ENCODE measurements around the gene PCBP3.

The PCBP3 gene

DNA sequence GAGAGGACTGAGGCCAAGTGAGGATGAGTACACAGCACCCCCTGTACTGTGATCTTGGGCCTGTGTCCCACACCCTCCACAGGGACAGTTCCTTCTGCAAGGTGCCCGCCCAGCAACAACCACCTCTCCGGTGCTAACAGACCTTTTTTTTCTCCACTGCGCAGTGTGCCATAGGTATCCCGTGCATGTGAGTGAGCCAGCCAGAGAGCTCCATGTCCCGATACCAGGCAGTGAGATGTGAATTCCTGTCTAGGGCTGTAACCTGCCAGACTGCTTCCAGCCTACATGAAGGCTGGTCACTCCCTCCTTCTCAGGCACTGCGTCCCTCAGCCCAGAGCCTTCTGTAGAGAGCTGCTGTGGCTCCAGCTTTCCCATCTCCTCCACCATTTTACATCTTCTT is 56.9 kb downstream of the PCBP3 start:
- TF ChIP-seq EZH2phosphoT487 (conservative IDR thresholded peaks at IDR 0.05; ENCODE audit: low read length): no peak
- TF ChIP-seq CTCF (IDR thresholded peaks at IDR 0.05; ENCODE audit: insufficient read depth, low read length, poor library complexity, severe bottlenecking): no peak
- H3K27ac ChIP-seq (ENCODE audit: low read depth, low read length): no peak overlapping the region
- no peaks in the 10 kb centered on the region for H3F3A ChIP-seq (ENCODE audit: insufficient read depth)
- H3K79me2 ChIP-seq (ENCODE audit: insufficient read depth, low read length): no peaks in the 10 kb centered on the region
- no peaks in the 10 kb centered on the region for H3K9me2 ChIP-seq (replicated peaks; ENCODE audit: insufficient read depth, low read length)
- no peaks in the 10 kb centered on the region for H4K20me1 ChIP-seq (ENCODE audit: low read depth, low read length)
- H3K9ac ChIP-seq (ENCODE audit: low read length): no peak overlapping the region
- no peak overlapping the region for H3K4me2 ChIP-seq (ENCODE audit: low read depth, low read length, poor library complexity, severe bottlenecking)
- H3K4me3 ChIP-seq (ENCODE audit: insufficient read depth, low read length, poor library complexity, severe bottlenecking): no peak overlapping the region
- H3K36me3 ChIP-seq (ENCODE audit: low read length): no peaks in the 10 kb centered on the region
- H2AFZ ChIP-seq (ENCODE audit: low read depth, low read length, severe bottlenecking): no peak overlapping the region
- no peaks in the 10 kb centered on the region for H3K9me3 ChIP-seq (ENCODE audit: insufficient read depth, low read length)
- H3K27me3 ChIP-seq (ENCODE audit: low read length): no peaks in the 10 kb centered on the region

- Histone ChIP-seq H3K9me2 (replicated peaks; ENCODE audit: insufficient read depth, low read length) (no peaks in the 10 kb centered on the region), H3K9ac (ENCODE audit: low read length) (no peak overlapping the region), H3K27me3 (ENCODE audit: low read length) (no peaks in the 10 kb centered on the region), H3K4me3 (ENCODE audit: insufficient read depth, low read length, poor library complexity, severe bottlenecking) (no peak overlapping the region), H3K27ac (ENCODE audit: low read depth, low read length) (no peak overlapping the region), H3K9me3 (ENCODE audit: insufficient read depth, low read length) (no peaks in the 10 kb centered on the region), H4K20me1 (ENCODE audit: low read depth, low read length) (no peaks in the 10 kb centered on the region), H3K4me2 (ENCODE audit: low read depth, low read length, poor library complexity, severe bottlenecking) (no peak overlapping the region), H3K79me2 (ENCODE audit: insufficient read depth, low read length) (no peaks in the 10 kb centered on the region), H3F3A (ENCODE audit: insufficient read depth) (no peaks in the 10 kb centered on the region), H3K36me3 (ENCODE audit: low read length) (no peaks in the 10 kb centered on the region), H2AFZ (ENCODE audit: low read depth, low read length, severe bottlenecking) (no peak overlapping the region)
- TF ChIP-seq EZH2phosphoT487 (conservative IDR thresholded peaks at IDR 0.05; ENCODE audit: low read length) (no peak), CTCF (IDR thresholded peaks at IDR 0.05; ENCODE audit: insufficient read depth, low read length, poor library complexity, severe bottlenecking) (no peak)
Observed at GRCh38 chr21:45704311-45705108, 61.0 kb downstream of the PCBP3 start.

GRCh38 chr21:45706299-45706698 is 62.8 kb downstream of the PCBP3 start:
- Histone ChIP-seq H3K79me2 (ENCODE audit: insufficient read depth, low read length) (no peaks in the 10 kb centered on the region), H4K20me1 (ENCODE audit: low read depth, low read length) (no peaks in the 10 kb centered on the region), H3K4me2 (ENCODE audit: low read depth, low read length, poor library complexity, severe bottlenecking) (no peak overlapping the region), H3K9ac (ENCODE audit: low read length) (no peak overlapping the region), H3F3A (ENCODE audit: insufficient read depth) (no peaks in the 10 kb centered on the region), H3K9me2 (replicated peaks; ENCODE audit: insufficient read depth, low read length) (no peaks in the 10 kb centered on the region), H3K27me3 (ENCODE audit: low read length) (no peaks in the 10 kb centered on the region), H3K4me3 (ENCODE audit: insufficient read depth, low read length, poor library complexity, severe bottlenecking) (no peak overlapping the region), H3K36me3 (ENCODE audit: low read length) (no peaks in the 10 kb centered on the region), H3K27ac (ENCODE audit: low read depth, low read length) (no peak overlapping the region), H3K9me3 (ENCODE audit: insufficient read depth, low read length) (no peaks in the 10 kb centered on the region), H2AFZ (ENCODE audit: low read depth, low read length, severe bottlenecking) (no peak overlapping the region)
- TF ChIP-seq EZH2phosphoT487 (conservative IDR thresholded peaks at IDR 0.05; ENCODE audit: low read length) (no peak), CTCF (IDR thresholded peaks at IDR 0.05; ENCODE audit: insufficient read depth, low read length, poor library complexity, severe bottlenecking) (no peak)

All from SU-DHL-6 (cell line).